Endothelial cell of umbilical vein (primary cell): Measurements from ENCODE around the gene SMIM14. TPM values are rescaled to one million over a fixed set of nuclear protein-coding genes. Genes with fewer than 3 reads are reported as not detected.

Source experiments
- BruUV-seq: library from RNA; stranded (reverse); fragments of 400-500 nt; replicated peaks from 2 replicates; lab custom pipeline; 2021; lab: Mats Ljungman, UMichigan
- CTCF ChIA-PET: fragments of 300-600, 350-600 bp; sonication (Branson Sonifier 250); formaldehyde crosslinking; loops from one replicate; lab custom pipeline; 2021; ENCODE audit warnings: antibody characterized with exemption, inconsistent platforms; lab: Charles Lee
- POLR2A ChIA-PET: fragments of 300-600, 350-600 bp; sonication (Branson Sonifier 250); formaldehyde crosslinking; loops from one replicate; lab custom pipeline; 2021; ENCODE audit warnings: antibody characterized with exemption, inconsistent platforms; lab: Charles Lee
- DNase-seq: peaks from one replicate; pipeline ENCODE4 v3.0.0-alpha.2; 2011; ENCODE audit warnings: low read depth, low spot score
- FAIRE-seq: peaks from 2 replicates; lab custom pipeline; 2011; peaks lifted over from hg19 to GRCh38; lab: Jason Lieb, UNC
- H2AFZ ChIP-seq: 2 replicates; pipeline ENCODE4 v1.6.0; 2012; ENCODE audit warnings: low read depth, low read length, control low read depth, inconsistent platforms
- H3K27ac ChIP-seq: 2 replicates; pipeline ENCODE4 v1.5.1; 2011; ENCODE audit warnings: low read depth, mild to moderate bottlenecking, control low read depth, low read length, moderate library complexity; ENCODE audit not compliant: insufficient read depth
- H3K27me3 ChIP-seq, 2 experiments: 2 replicates each; pipeline versions ENCODE4 v1.6.0 to v1.6.1; 2011; ENCODE audit warnings: low read length in 2 of 2, mixed read lengths in 1 of 2; ENCODE audit not compliant: control insufficient read depth in 2 of 2, insufficient read depth in 2 of 2
- H3K36me3 ChIP-seq, 2 experiments: 2 replicates in 1 of 2; 3 replicates in 1 of 2; pipeline ENCODE4 v1.5.1; 2011; ENCODE audit warnings: low read length in 2 of 2, mild to moderate bottlenecking in 1 of 2, moderate library complexity in 1 of 2; ENCODE audit not compliant: control insufficient read depth in 2 of 2, insufficient read depth in 2 of 2; ENCODE audit errors: extremely low read depth in 1 of 2
- H3K4me1 ChIP-seq: 3 replicates; pipeline ENCODE4 v1.5.1; 2011; ENCODE audit warnings: mild to moderate bottlenecking, low read length; ENCODE audit not compliant: control insufficient read depth, insufficient read depth; ENCODE audit errors: extremely low read depth
- H3K4me2 ChIP-seq: 2 replicates; pipeline ENCODE4 v1.6.1; 2011; ENCODE audit warnings: low read length, control low read depth, mixed read lengths; ENCODE audit not compliant: insufficient read depth
- H3K4me3 ChIP-seq, 3 experiments: fragments of 200-600 bp in 1 of 3; sonication (generic), shearing (Covaris generic) in 1 of 3; replicated peaks in 1 of 3; 2 replicates each; pipeline ENCODE4 v1.5.1; 2011 to 2016; ENCODE audit warnings: control low read depth in 3 of 3, low read length in 3 of 3, mild to moderate bottlenecking in 2 of 3, inconsistent platforms in 1 of 3, low read depth in 1 of 3, moderate library complexity in 1 of 3; ENCODE audit not compliant: insufficient read depth in 1 of 3
- H3K79me2 ChIP-seq: 2 replicates; pipeline ENCODE4 v1.6.0; 2012; ENCODE audit warnings: low read length, inconsistent platforms; ENCODE audit not compliant: control insufficient read depth, insufficient read depth
- H3K9ac ChIP-seq: replicated peaks from 2 replicates; pipeline ENCODE3; 2011; ENCODE audit warnings: low read length, control low read depth; ENCODE audit not compliant: insufficient read depth; ENCODE audit errors: extremely low read depth
- H3K9me1 ChIP-seq: replicated peaks from 3 replicates; pipeline ENCODE4 v1.6.0; 2011; ENCODE audit warnings: mild to moderate bottlenecking, low read length; ENCODE audit not compliant: control insufficient read depth, insufficient read depth; ENCODE audit errors: extremely low read depth
- H3K9me3 ChIP-seq: replicated peaks from 2 replicates; pipeline ENCODE4 v1.5.1; 2012; ENCODE audit warnings: low read length, inconsistent platforms; ENCODE audit not compliant: control insufficient read depth, insufficient read depth
- H4K20me1 ChIP-seq: replicated peaks from 2 replicates; pipeline ENCODE3; 2011; ENCODE audit warnings: mild to moderate bottlenecking, low read length; ENCODE audit not compliant: control insufficient read depth, insufficient read depth; ENCODE audit errors: extremely low read depth
- CTCF ChIP-seq, 2 donors: IDR thresholded peaks; 1 replicate in 1 of 2; 2 replicates in 1 of 2; pipeline ENCODE4 v1.5.1; 2011; ENCODE audit warnings: low read length in 2 of 2, mild to moderate bottlenecking in 2 of 2, moderate library complexity in 2 of 2, control low read depth in 1 of 2, inconsistent platforms in 1 of 2, low read depth in 1 of 2; ENCODE audit not compliant: insufficient read depth in 1 of 2; ENCODE audit errors: extremely low read depth in 1 of 2
- EZH2 ChIP-seq: IDR thresholded peaks from 2 replicates; pipeline ENCODE4 v1.6.1; 2012; ENCODE audit warnings: borderline replicate concordance, low read depth, mild to moderate bottlenecking, moderate library complexity, low read length, inconsistent platforms; ENCODE audit not compliant: severe bottlenecking
- FOS ChIP-seq: IDR thresholded peaks from 2 replicates; pipeline ENCODE4 v1.6.1; 2011; ENCODE audit warnings: mild to moderate bottlenecking, low read length, moderate library complexity, borderline replicate concordance; ENCODE audit not compliant: insufficient read depth
- GATA2 ChIP-seq: IDR thresholded peaks from 2 replicates; pipeline ENCODE4 v1.7.0; 2011; ENCODE audit warnings: low read depth, mild to moderate bottlenecking, moderate library complexity, mixed read lengths, low read length; ENCODE audit not compliant: insufficient read length, insufficient read depth
- JUN ChIP-seq: IDR thresholded peaks from 2 replicates; pipeline ENCODE4 v1.6.1; 2011; ENCODE audit warnings: borderline replicate concordance, low read depth; ENCODE audit not compliant: insufficient read length, insufficient read depth
- MAX ChIP-seq: IDR thresholded peaks from 2 replicates; pipeline ENCODE4 v1.6.1; 2011; ENCODE audit not compliant: insufficient read depth, insufficient read length
- MYC ChIP-seq: IDR thresholded peaks from one replicate; pipeline ENCODE4 v1.6.1; 2011; ENCODE audit warnings: mild to moderate bottlenecking, low read depth, low read length
- dilution Hi-C: fragments of 300-500 bp; cut with MboI; formaldehyde crosslinking; loops from one replicate; pipeline ENCODE4 v1.15.0; 2019; ENCODE audit warnings: low sequenced_read_pairs; ENCODE audit not compliant: extremely low pct_ligation_motif_present
- intact Hi-C: fragments of 100-400 bp; cut with micrococcal nuclease; formaldehyde crosslinking; loops from one replicate; pipeline ENCODE4 v1.10.0; 2022
- polyA plus RNA-seq, 4 experiments: library from polyadenylated mRNA; depleted of rRNA in 3 of 4; stranded (reverse) in 3 of 4; unstranded in 1 of 4; fragments of >200 nt; gene quantifications; 2 replicates each; pipeline versions ENCODE4 v1.2.1 to v1.2.3, GENCODE V29; 2011 to 2012; ENCODE audit warnings: missing spikeins in 1 of 4
- total RNA-seq: library from RNA; stranded (reverse); gene quantifications from 2 replicates; pipeline ENCODE4 v1.2.3, GENCODE V29; 2021

SMIM14 gene
- total and polyA plus RNA-seq, 2 donors (not counting 3 experiments of a cell fraction or from before 2014, with no cell fraction given) = 12.3 to 15.4 TPM

DNA sequence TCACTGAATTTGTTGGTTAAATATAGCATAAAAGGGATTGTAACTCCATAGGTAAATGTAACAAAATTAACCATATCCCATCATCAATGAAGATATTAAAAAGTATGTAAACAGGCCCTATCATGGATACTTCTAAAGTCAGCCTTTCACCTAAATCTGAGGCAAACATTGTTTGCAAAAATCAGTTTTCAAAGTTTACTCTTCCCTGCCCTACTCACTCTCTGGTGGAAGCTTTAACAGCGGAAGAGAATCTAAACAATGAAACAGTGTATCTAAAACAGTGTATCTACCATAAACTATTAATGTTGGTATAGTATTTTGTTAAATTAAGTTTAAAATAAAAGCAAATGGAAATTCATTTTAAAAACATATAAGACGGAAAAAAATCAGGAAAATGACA lies 21.1 kb downstream of the SMIM14 start:
- Histone ChIP-seq H3K27me3 (no peaks in the 10 kb centered on the region), H4K20me1 (no peaks in the 10 kb centered on the region), H3K9me3 (no peaks in the 10 kb centered on the region), H2AFZ (no peak overlapping the region), H3K27ac (no peak overlapping the region), H3K4me2 (no peak overlapping the region), H3K4me3 (no peak overlapping the region), H3K4me1 (peaks cover 46% of the 10 kb centered on the region), H3K36me3 (no peaks in the 10 kb centered on the region), H3K9ac (no peak overlapping the region), H3K79me2 (peaks cover 1% of the 10 kb centered on the region), H3K9me1 (no peaks in the 10 kb centered on the region)
- BruUV-seq = no TSS peak
- dilution Hi-C loops = no loop called here
- no peak for FAIRE-seq
- intact Hi-C loops = no loop called here
- ChIA-PET CTCF (interaction anchor here (2.3 kb wide), 1 partner anchor 12 kb away, joined by 6 read pairs; no protein-coding TSS in a partner anchor), POLR2A (no interaction called here)
- TF ChIP-seq CTCF (IDR thresholded peaks at IDR 0.05; ENCODE audit: extremely low read depth in 1 of 2, insufficient read depth in 1 of 2, low read depth in 1 of 2, low read length in 2 of 2) = no peak
- no peak for TF ChIP-seq MYC
- no peak for TF ChIP-seq FOS
- no peak for TF ChIP-seq JUN
- TF ChIP-seq EZH2 = no peak
- no peak for TF ChIP-seq MAX
- no peak for TF ChIP-seq GATA2
- no peak for DNase-seq
